HepG2 (cell line): ENCODE results near the gene GSTK1. TPM values are rescaled to one million over a fixed set of nuclear protein-coding genes. Genes with fewer than 3 reads are reported as not detected.

Experiments
- ATAD3A ChIP-seq: sonication (generic); formaldehyde crosslinking; IDR thresholded peaks from 2 replicates; pipeline ENCODE4 v1.4.0; 2020; ENCODE audit warnings: missing genetic modification reagents
- CBX2 ChIP-seq, 2 experiments: fragments of 200-600 bp in 1 of 2; sonication (generic); formaldehyde crosslinking in 1 of 2; IDR thresholded peaks; 2 replicates each; pipeline versions ENCODE4 v1.7.0 to v1.8.1; 2018 to 2022; ENCODE audit warnings: low read depth in 2 of 2, low read length in 1 of 2, mild to moderate bottlenecking in 1 of 2, missing genetic modification reagents in 1 of 2
- FOXK2 ChIP-seq: fragments of 450-650 bp; IDR thresholded peaks from 2 replicates; pipeline ENCODE4 v1.6.1; 2016
- MLLT10 ChIP-seq: sonication (generic); formaldehyde crosslinking; IDR thresholded peaks from 2 replicates; pipeline ENCODE4 v1.4.0; 2020; ENCODE audit warnings: missing genetic modification reagents
- NFIC ChIP-seq: IDR thresholded peaks from 2 replicates; pipeline ENCODE4 v1.6.1; 2012; ENCODE audit warnings: mild to moderate bottlenecking, low read length, inconsistent platforms
- POLR2A ChIP-seq, 2 experiments: IDR thresholded peaks; 2 replicates each; pipeline ENCODE4 v1.6.1; 2011; ENCODE audit warnings: low read depth in 2 of 2, low read length in 2 of 2, mild to moderate bottlenecking in 1 of 2, moderate library complexity in 1 of 2; ENCODE audit not compliant: insufficient read depth in 1 of 2
- PRDM4 ChIP-seq: sonication (generic); formaldehyde crosslinking; IDR thresholded peaks from 2 replicates; pipeline ENCODE4 v1.9.0; 2021; ENCODE audit warnings: missing genetic modification reagents, borderline replicate concordance
- RFX1 ChIP-seq: fragments of 450-650 bp; IDR thresholded peaks from 2 replicates; pipeline ENCODE4 v1.6.1; 2017
- SALL1 ChIP-seq: sonication (generic); formaldehyde crosslinking; IDR thresholded peaks from 2 replicates; pipeline ENCODE4 v1.8.0; 2022; ENCODE audit warnings: mild to moderate bottlenecking, missing genetic modification reagents
- SPEN ChIP-seq: sonication (generic); formaldehyde crosslinking; IDR thresholded peaks from 2 replicates; pipeline ENCODE4 v1.5.1; 2020; ENCODE audit warnings: low read depth, mild to moderate bottlenecking, missing genetic modification reagents
- SRSF9 ChIP-seq: fragments of 200-400 bp; formaldehyde crosslinking; IDR thresholded peaks from 2 replicates; pipeline ENCODE4 v1.6.1; 2018; ENCODE audit warnings: borderline replicate concordance, mild to moderate bottlenecking, low read depth, low read length; ENCODE audit not compliant: insufficient read depth, poor library complexity, severe bottlenecking
- TCF7 ChIP-seq: sonication (generic); IDR thresholded peaks from 2 replicates; pipeline ENCODE4 v1.6.1; 2016; ENCODE audit warnings: antibody characterized with exemption, low read depth
- ZBTB46 ChIP-seq: sonication (generic); formaldehyde crosslinking; IDR thresholded peaks from 2 replicates; pipeline ENCODE4 v1.4.0; 2020; ENCODE audit warnings: mild to moderate bottlenecking, missing genetic modification reagents, borderline replicate concordance
- ZC3H13 ChIP-seq: sonication (generic); formaldehyde crosslinking; IDR thresholded peaks from 2 replicates; pipeline ENCODE4 v1.8.1; 2023; ENCODE audit warnings: mild to moderate bottlenecking, missing genetic modification reagents, moderate library complexity
- ZNF10 ChIP-seq: sonication (generic); formaldehyde crosslinking; IDR thresholded peaks from 2 replicates; pipeline ENCODE4 v1.4.0; 2020; ENCODE audit warnings: mild to moderate bottlenecking, low read depth, missing genetic modification reagents, borderline replicate concordance
- ZNF205 ChIP-seq: IDR thresholded peaks from 2 replicates; pipeline ENCODE4 v1.6.1; 2018; ENCODE audit warnings: missing biosample characterization, missing genetic modification reagents
- ZNF235 ChIP-seq: sonication (generic); formaldehyde crosslinking; IDR thresholded peaks from 2 replicates; pipeline ENCODE4 v1.8.1; 2023; ENCODE audit warnings: mild to moderate bottlenecking, missing genetic modification reagents, borderline replicate concordance
- ZNF382 ChIP-seq: sonication (generic); formaldehyde crosslinking; IDR thresholded peaks from 2 replicates; pipeline ENCODE4 v1.5.0; 2020; ENCODE audit warnings: missing genetic modification reagents, mild to moderate bottlenecking, borderline replicate concordance
- polyA plus RNA-seq, 8 experiments: library from polyadenylated mRNA; depleted of rRNA in 3 of 8; stranded (reverse) in 7 of 8; unstranded in 1 of 8; fragments of >200 nt; fragmentation: Illumina TruSeq in 4 of 8; extraction: Trizol in 4 of 8; gene quantifications; 2 replicates each; pipeline versions ENCODE4 v1.2.1 to v1.2.3, GENCODE V29; 2011 to 2016; ENCODE audit warnings: low read depth in 4 of 8, missing spikeins in 1 of 8, mixed read lengths in 1 of 8; ENCODE audit not compliant: insufficient read depth in 1 of 8
- total RNA-seq, 5 experiments: library from RNA; depleted of rRNA; stranded (reverse); fragments of >200 nt; fragmentation: Illumina TruSeq; extraction: Trizol; gene quantifications; 2 replicates each; pipeline ENCODE4 v1.2.3, GENCODE V29; 2016; ENCODE audit warnings: low read depth in 1 of 5
- TF ChIP-seq, protein P1 (sequence below): sonication (generic); formaldehyde crosslinking; IDR thresholded peaks from 2 replicates; pipeline ENCODE4 v1.5.0; 2020; ENCODE audit warnings: mild to moderate bottlenecking, missing genetic modification reagents
- TF ChIP-seq, protein P2 (sequence below): sonication (generic); formaldehyde crosslinking; IDR thresholded peaks from 2 replicates; pipeline ENCODE4 v1.8.1; 2023; ENCODE audit warnings: mild to moderate bottlenecking, missing genetic modification reagents

Gene GSTK1
- total and polyA plus RNA-seq, 2 of the 13 experiments (the other 11 are each of a cell fraction or from before 2014, with no cell fraction given): 64.6 to 92.1 TPM

DNA sequence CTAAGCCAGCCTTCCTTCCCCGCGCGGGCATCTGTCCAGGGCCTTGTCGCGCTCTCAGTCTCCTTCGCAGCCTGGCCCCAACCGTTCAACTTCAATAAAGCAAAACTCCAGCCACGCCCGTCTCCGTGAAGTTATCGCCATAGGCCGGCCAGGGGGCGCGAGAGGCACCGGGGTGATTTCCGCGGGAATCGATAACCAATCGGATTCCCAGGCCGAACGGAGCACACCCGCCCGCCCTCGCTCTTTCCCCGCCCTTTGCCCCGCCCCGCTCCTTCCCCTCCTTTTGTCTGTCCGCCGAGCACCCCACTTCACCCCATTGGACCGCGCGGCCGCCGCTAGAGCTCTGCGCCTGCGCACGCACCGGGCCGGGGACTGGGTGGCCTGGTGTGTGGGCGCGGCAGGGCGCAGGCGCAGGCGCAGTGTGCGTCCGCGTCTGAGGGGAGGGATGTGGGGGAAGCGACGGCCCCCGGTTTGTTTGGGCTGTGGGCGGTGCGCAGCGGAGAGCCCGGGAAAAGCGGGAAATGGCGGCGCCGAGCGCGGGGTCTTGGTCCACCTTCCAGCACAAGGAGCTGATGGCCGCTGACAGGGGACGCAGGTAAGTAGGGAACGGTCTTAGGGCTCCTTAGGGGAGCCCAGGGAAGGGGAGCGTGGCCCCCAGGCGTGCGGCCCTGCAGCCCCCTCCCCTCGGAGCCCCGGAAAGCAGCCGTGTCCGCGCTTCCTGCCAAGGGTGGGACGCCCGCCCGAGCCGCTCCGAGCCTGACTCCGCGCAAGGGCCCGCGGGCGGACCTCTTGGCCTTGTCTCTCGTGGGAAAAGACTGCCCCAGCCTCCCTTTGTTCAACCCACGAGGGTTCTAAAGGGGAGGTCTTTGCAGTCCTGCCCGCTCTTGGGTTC, 24.9 kb downstream of the GSTK1 start, which contains the start of gene CASP2 (continued):
- no peak for TF ChIP-seq ZBTB46 (CRISPR knock-in tag)
- TF ChIP-seq, protein P1, sequence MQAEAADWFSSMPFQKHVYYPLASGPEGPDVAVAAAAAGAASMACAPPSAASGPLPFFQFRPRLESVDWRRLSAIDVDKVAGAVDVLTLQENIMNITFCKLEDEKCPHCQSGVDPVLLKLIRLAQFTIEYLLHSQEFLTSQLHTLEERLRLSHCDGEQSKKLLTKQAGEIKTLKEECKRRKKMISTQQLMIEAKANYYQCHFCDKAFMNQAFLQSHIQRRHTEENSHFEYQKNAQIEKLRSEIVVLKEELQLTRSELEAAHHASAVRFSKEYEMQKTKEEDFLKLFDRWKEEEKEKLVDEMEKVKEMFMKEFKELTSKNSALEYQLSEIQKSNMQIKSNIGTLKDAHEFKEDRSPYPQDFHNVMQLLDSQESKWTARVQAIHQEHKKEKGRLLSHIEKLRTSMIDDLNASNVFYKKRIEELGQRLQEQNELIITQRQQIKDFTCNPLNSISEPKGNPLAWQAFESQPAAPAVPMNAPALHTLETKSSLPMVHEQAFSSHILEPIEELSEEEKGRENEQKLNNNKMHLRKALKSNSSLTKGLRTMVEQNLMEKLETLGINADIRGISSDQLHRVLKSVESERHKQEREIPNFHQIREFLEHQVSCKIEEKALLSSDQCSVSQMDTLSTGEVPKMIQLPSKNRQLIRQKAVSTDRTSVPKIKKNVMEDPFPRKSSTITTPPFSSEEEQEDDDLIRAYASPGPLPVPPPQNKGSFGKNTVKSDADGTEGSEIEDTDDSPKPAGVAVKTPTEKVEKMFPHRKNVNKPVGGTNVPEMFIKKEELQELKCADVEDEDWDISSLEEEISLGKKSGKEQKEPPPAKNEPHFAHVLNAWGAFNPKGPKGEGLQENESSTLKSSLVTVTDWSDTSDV (CRISPR knock-in tag): no peak
- no peak for TF ChIP-seq CBX2 (IDR thresholded peaks at IDR 0.05; ENCODE audit: low read depth, low read length)
- TF ChIP-seq CBX2 (CRISPR knock-in tag; IDR thresholded peaks at IDR 0.05; ENCODE audit: low read depth): no peak; the same call in 1 of the 2 replicates
- no peak for TF ChIP-seq ZNF382 (CRISPR knock-in tag)
- TF ChIP-seq ZNF10 (CRISPR knock-in tag): no peak
- TF ChIP-seq PRDM4: 0 out of 2 replicates have a peak, but pooled peaks have one; percentile 49
- TF ChIP-seq SALL1 (CRISPR knock-in tag): peak; percentile 65
- TF ChIP-seq POLR2A (IDR thresholded peaks at IDR 0.05; ENCODE audit: insufficient read depth in 1 of 2, low read depth in 2 of 2, low read length in 2 of 2): peak; percentile 87 to 92
- TF ChIP-seq ZNF205 (CRISPR knock-in tag): no peak; the same call in 1 of the 2 replicates
- TF ChIP-seq ZC3H13 (CRISPR knock-in tag): peak; percentile 96
- no peak for TF ChIP-seq SRSF9
- TF ChIP-seq MLLT10 (CRISPR knock-in tag): no peak
- TF ChIP-seq ZNF235: peak; percentile 56; the same call in 1 of the 2 replicates
- peak; percentile 77 for TF ChIP-seq SPEN (CRISPR knock-in tag)
- TF ChIP-seq FOXK2: no peak
- no peak for TF ChIP-seq NFIC
- no peak for TF ChIP-seq RFX1
- TF ChIP-seq ATAD3A (CRISPR knock-in tag): no peak
- TF ChIP-seq TCF7: no peak
- TF ChIP-seq, protein P2, sequence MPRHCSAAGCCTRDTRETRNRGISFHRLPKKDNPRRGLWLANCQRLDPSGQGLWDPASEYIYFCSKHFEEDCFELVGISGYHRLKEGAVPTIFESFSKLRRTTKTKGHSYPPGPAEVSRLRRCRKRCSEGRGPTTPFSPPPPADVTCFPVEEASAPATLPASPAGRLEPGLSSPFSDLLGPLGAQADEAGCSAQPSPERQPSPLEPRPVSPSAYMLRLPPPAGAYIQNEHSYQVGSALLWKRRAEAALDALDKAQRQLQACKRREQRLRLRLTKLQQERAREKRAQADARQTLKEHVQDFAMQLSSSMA (CRISPR knock-in tag): no peak
